GM19035 (cell line): ENCODE measurements around the gene PPP2CA.
"Not testable (repeated sequence)": the region's sequence is repeated elsewhere in the genome, so short reads cannot be mapped to it uniquely, and the experiment has no call there.

Source experiments
- ATAC-seq: cut with Tn5 transposase; IDR thresholded peaks from one replicate; pipeline ENCODE4 v1.9.1; 2021; ENCODE audit not compliant: unreplicated experiment

PPP2CA gene

DNA sequence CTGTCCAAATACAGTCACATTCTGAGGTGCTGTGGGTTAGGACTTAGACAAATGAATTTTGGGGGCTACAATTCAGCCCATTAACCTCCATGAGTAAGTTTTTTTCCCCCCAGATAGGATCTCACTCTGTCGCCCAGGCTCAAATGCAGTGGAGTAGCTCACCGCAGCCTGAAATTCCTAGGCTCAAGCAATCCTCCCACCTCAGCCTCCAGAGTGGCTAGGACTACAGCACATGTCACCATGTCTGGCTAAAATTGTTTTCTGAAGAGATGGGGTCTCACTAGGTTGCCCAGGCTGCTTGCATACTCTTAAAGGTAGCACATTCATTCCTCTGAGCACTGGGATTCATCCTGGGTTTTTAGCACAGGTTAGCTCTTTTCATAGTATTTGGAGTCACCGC is 22.2 kb downstream of the PPP2CA start:
- no peak for ATAC-seq

DNA sequence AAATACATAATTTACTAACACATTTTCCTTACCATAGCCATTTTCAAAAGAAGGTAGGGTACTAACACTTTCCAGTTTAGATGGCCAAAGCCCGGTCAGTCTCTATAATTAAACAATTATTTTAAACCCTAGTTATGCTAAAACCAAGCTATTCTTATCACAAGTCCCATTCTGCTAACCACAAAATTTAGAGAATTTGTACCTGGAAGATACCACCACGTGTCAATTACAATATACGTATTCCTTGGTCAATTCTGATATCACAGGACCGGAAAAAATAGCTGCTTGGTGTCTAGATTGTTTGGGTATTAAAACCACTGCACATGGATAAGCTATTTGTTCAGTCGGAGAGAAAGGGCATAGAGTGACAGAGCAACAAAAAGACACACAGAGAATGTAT is 30.2 kb downstream of the PPP2CA start:
- no peak for ATAC-seq

GRCh38 chr5:134189031-134189430 is 36.8 kb downstream of the PPP2CA start:
- no peak for ATAC-seq

DNA sequence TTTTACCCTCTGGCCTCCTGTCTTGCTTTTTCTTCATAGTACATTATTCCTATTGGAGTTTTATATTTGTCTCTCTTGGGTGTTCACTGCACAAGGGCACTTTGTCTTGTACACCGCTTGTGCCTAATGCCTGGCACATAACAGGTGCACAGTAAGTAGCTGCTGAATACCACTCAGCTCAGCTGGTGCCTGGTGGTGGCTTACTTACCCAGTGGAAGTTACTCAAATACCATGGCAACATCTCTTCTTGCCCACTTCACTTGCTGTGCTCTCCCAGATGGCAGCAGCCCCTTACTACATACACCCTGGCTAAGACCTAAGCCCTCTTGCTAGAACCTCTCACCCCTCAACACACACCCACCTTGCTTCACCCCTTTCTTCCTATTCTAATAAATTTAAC is 37.8 kb downstream of the PPP2CA start:
- no peak for ATAC-seq

DNA sequence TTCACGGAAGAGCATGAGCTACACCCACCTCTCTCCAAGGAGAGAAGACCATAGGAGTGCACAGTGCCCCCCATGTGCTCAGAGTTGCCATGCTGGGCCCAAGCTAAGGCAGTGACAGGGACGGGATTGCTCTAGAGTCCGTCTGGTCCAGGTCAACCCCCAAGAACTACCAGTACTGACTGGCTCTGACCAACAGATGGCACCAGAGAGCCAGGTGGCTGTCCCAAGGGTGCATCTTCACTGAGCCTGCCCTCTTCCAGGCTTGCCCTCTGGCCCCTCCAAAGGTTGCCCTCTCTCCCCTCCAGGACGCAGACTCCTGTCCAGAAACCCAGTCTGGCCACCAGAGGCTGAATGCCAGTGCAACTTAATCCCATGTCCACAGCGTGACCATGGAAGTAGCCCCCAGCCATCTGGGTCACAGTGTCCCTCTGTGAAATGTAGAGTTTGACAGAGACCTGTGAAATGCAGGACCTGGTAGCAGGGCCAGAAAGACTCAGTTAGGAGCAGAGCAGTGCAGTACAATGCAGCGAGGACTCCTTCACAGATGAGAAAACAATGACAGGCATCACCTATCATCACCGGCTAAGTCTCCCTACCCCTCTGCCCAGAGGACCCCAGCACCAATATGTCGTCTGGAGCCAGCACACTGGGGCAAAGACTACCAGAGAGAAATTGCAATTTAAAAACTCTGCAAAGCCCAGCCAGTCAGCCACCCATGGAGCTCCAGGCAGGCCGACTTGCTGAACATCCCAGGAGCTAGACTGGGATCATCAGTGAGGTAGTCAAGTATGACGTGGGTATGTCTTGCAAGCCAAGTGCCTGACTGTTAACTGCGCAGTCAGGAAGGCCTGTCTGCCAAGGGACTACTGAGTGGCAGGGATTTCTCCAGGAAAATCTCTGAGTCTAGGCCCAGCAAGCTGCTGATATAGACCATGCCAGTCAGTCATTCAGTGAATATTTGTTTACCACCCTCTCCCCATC is 41.4 kb downstream of the PPP2CA start:
- ATAC-seq: peak; percentile 75

DNA sequence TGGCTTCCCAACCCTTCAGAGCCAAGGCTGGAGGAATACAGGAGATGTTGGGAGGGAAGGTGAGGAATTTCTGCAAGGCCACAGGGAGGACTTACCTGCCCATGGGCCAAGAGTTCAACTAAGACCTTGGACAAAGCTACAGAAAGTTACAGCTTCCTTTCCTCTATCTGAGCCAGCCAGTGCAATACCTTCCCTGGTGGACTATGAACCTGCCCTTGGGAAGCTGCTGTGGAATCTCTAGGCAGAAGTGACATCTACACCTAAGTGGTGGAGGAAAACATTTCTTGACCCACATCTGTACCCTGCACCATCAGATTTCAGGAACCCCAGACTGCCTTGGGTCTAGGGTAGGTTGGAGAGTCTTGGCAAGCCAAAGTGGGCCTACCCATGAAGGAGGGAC is 42.4 kb downstream of the PPP2CA start:
- ATAC-seq: no peak

GRCh38 chr5:134178096-134178419 is 47.8 kb downstream of the PPP2CA start:
- ATAC-seq: no peak

- no peak for ATAC-seq
Measured at GRCh38 chr5:134177369-134178095, 48.3 kb downstream of the PPP2CA start.

GRCh38 chr5:134176511-134177368 is 49.1 kb downstream of the PPP2CA start, which contains the start of gene SKP1:
SKP1 (minus strand) TSS chr5:134176950; CDS start chr5:134174022, 2,928 bp downstream.
- ATAC-seq: peak; percentile 80

- ATAC-seq: peak; percentile 20
Measured at GRCh38 chr5:134175921-134176510, 49.9 kb downstream of the PPP2CA start.

- ATAC-seq: no peak
Measured at GRCh38 chr5:134174841-134175839, 50.7 kb downstream of the PPP2CA start.

DNA sequence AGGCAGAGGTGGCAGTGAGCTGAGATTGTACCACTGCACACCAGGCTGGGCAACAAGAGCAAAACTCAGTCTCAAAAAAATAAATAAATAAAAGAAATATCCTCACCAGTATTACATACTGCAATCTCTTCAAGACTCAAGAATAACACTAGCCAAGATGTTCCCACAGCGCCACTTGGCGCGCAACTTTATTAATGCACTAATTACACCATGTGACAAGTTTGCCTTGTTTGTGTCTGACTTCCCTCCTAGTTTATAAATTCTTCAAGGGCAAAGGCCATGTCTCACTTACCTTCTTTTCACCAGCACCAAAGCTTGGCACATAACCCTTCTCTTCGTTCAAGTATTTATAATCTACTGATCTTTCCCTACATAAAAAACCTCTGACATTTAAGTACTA is 53.9 kb downstream of the PPP2CA start:
- no peak for ATAC-seq

DNA sequence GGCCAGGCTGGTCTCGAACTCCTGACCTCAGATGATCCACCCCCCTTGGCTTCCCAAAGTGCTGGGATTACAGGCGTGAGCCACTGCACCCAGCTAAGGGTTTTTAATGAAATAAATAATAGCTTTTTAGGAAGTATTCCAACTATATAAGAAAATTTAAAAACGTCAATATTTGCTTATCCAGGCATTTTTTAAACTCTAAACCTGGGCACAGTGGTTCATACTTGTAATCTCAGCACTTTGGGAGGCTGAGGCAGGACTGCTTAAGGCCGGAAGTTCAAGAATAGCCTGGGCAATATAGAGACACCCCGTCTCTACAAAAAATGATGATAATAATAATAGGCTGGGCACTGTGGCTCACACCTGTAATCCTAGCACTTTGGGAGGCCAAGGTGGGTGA is 63.3 kb downstream of the PPP2CA start:
- ATAC-seq: no peak

- no peak for ATAC-seq
Measured at GRCh38 chr5:134161513-134162395, 64.1 kb downstream of the PPP2CA start.

GRCh38 chr5:134153657-134154056 is 72.2 kb downstream of the PPP2CA start:
- no peak for ATAC-seq

DNA sequence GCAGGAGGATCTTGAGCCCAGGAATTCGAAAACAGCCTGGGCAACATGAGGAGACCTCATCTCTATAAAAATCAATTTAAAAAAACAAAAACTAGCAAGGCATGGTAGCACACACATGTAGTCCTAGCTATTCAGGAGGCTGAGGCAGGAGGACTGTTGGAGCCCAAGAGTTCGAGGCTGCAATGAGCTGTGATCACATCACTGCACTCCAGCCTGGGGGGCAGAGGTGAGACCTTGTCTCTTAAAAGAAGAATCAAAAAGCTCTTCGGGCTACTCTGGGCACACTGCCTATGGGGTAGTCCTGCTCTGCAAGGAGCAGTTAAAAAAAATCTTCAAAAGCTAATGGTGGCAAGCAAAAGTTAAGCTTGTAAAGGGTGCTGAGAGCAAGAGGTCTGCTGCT is 72.6 kb downstream of the PPP2CA start:
- no peak for ATAC-seq

- ATAC-seq: not testable (repeated sequence)
Measured at GRCh38 chr5:134152173-134152832, 73.6 kb downstream of the PPP2CA start.

DNA sequence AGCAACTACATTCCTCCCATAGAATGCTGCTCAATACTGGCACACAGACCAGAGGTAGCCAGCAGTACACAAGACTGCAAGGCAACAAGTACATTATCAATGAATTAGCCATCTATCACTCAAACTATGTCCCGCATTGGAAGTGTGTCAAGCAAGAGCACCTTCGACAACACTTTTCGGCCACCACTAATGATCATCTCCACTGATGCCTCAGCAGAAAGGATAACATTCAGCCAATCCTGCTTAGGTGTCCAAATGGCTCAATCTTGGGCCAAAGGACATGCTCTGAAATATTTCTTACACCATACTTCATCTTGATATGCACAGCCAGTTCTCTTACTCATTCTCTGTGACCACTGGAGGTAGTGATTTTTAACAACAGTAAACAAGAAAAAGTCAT is 74.2 kb downstream of the PPP2CA start:
- ATAC-seq: no peak
